GM12878 (cell line): ENCODE data around the gene GLMP.

Source experiments
- FOXM1 ChIP-seq: IDR thresholded peaks from 2 replicates; pipeline ENCODE4 v1.6.1; 2012; ENCODE audit warnings: low read depth, mild to moderate bottlenecking, inconsistent platforms, low read length, moderate library complexity
- IKZF1 ChIP-seq: fragments of 450-650 bp; conservative IDR thresholded peaks from 2 replicates; pipeline ENCODE4 v1.6.1; 2017; ENCODE audit warnings: antibody characterized with exemption, mild to moderate bottlenecking

GRCh38 chr1:156286061-156286460, 9.4 kb downstream of the GLMP start:
- TF ChIP-seq FOXM1 (no peak), IKZF1 (no peak)
